Endothelial cell of umbilical vein (primary cell): Measurements from ENCODE around the gene MRTFA. TPM values are rescaled to one million over a fixed set of nuclear protein-coding genes. Genes with fewer than 3 reads are reported as not detected.

Source experiments
- BruUV-seq: library from RNA; stranded (reverse); fragments of 400-500 nt; replicated peaks from 2 replicates; lab custom pipeline; 2021; lab: Mats Ljungman, UMichigan
- CTCF ChIA-PET: fragments of 300-600, 350-600 bp; sonication (Branson Sonifier 250); formaldehyde crosslinking; loops from one replicate; lab custom pipeline; 2021; ENCODE audit warnings: antibody characterized with exemption, inconsistent platforms; lab: Charles Lee
- POLR2A ChIA-PET: fragments of 300-600, 350-600 bp; sonication (Branson Sonifier 250); formaldehyde crosslinking; loops from one replicate; lab custom pipeline; 2021; ENCODE audit warnings: antibody characterized with exemption, inconsistent platforms; lab: Charles Lee
- DNase-seq: peaks from one replicate; pipeline ENCODE4 v3.0.0-alpha.2; 2011; ENCODE audit warnings: low read depth, low spot score
- FAIRE-seq: peaks from 2 replicates; lab custom pipeline; 2011; peaks lifted over from hg19 to GRCh38; lab: Jason Lieb, UNC
- H2AFZ ChIP-seq: 2 replicates; pipeline ENCODE4 v1.6.0; 2012; ENCODE audit warnings: low read depth, low read length, control low read depth, inconsistent platforms
- H3K27ac ChIP-seq: 2 replicates; pipeline ENCODE4 v1.5.1; 2011; ENCODE audit warnings: low read depth, mild to moderate bottlenecking, control low read depth, low read length, moderate library complexity; ENCODE audit not compliant: insufficient read depth
- H3K27me3 ChIP-seq, 2 experiments: 2 replicates each; pipeline versions ENCODE4 v1.6.0 to v1.6.1; 2011; ENCODE audit warnings: low read length in 2 of 2, mixed read lengths in 1 of 2; ENCODE audit not compliant: control insufficient read depth in 2 of 2, insufficient read depth in 2 of 2
- H3K36me3 ChIP-seq, 2 experiments: 2 replicates in 1 of 2; 3 replicates in 1 of 2; pipeline ENCODE4 v1.5.1; 2011; ENCODE audit warnings: low read length in 2 of 2, mild to moderate bottlenecking in 1 of 2, moderate library complexity in 1 of 2; ENCODE audit not compliant: control insufficient read depth in 2 of 2, insufficient read depth in 2 of 2; ENCODE audit errors: extremely low read depth in 1 of 2
- H3K4me1 ChIP-seq: 3 replicates; pipeline ENCODE4 v1.5.1; 2011; ENCODE audit warnings: mild to moderate bottlenecking, low read length; ENCODE audit not compliant: control insufficient read depth, insufficient read depth; ENCODE audit errors: extremely low read depth
- H3K4me2 ChIP-seq: 2 replicates; pipeline ENCODE4 v1.6.1; 2011; ENCODE audit warnings: low read length, control low read depth, mixed read lengths; ENCODE audit not compliant: insufficient read depth
- H3K4me3 ChIP-seq, 3 experiments: fragments of 200-600 bp in 1 of 3; sonication (generic), shearing (Covaris generic) in 1 of 3; replicated peaks in 1 of 3; 2 replicates each; pipeline ENCODE4 v1.5.1; 2011 to 2016; ENCODE audit warnings: control low read depth in 3 of 3, low read length in 3 of 3, mild to moderate bottlenecking in 2 of 3, inconsistent platforms in 1 of 3, low read depth in 1 of 3, moderate library complexity in 1 of 3; ENCODE audit not compliant: insufficient read depth in 1 of 3
- H3K79me2 ChIP-seq: 2 replicates; pipeline ENCODE4 v1.6.0; 2012; ENCODE audit warnings: low read length, inconsistent platforms; ENCODE audit not compliant: control insufficient read depth, insufficient read depth
- H3K9ac ChIP-seq: replicated peaks from 2 replicates; pipeline ENCODE3; 2011; ENCODE audit warnings: low read length, control low read depth; ENCODE audit not compliant: insufficient read depth; ENCODE audit errors: extremely low read depth
- H3K9me1 ChIP-seq: replicated peaks from 3 replicates; pipeline ENCODE4 v1.6.0; 2011; ENCODE audit warnings: mild to moderate bottlenecking, low read length; ENCODE audit not compliant: control insufficient read depth, insufficient read depth; ENCODE audit errors: extremely low read depth
- H3K9me3 ChIP-seq: replicated peaks from 2 replicates; pipeline ENCODE4 v1.5.1; 2012; ENCODE audit warnings: low read length, inconsistent platforms; ENCODE audit not compliant: control insufficient read depth, insufficient read depth
- H4K20me1 ChIP-seq: replicated peaks from 2 replicates; pipeline ENCODE3; 2011; ENCODE audit warnings: mild to moderate bottlenecking, low read length; ENCODE audit not compliant: control insufficient read depth, insufficient read depth; ENCODE audit errors: extremely low read depth
- CTCF ChIP-seq, 2 donors: IDR thresholded peaks; 1 replicate in 1 of 2; 2 replicates in 1 of 2; pipeline ENCODE4 v1.5.1; 2011; ENCODE audit warnings: low read length in 2 of 2, mild to moderate bottlenecking in 2 of 2, moderate library complexity in 2 of 2, control low read depth in 1 of 2, inconsistent platforms in 1 of 2, low read depth in 1 of 2; ENCODE audit not compliant: insufficient read depth in 1 of 2; ENCODE audit errors: extremely low read depth in 1 of 2
- EZH2 ChIP-seq: IDR thresholded peaks from 2 replicates; pipeline ENCODE4 v1.6.1; 2012; ENCODE audit warnings: borderline replicate concordance, low read depth, mild to moderate bottlenecking, moderate library complexity, low read length, inconsistent platforms; ENCODE audit not compliant: severe bottlenecking
- FOS ChIP-seq: IDR thresholded peaks from 2 replicates; pipeline ENCODE4 v1.6.1; 2011; ENCODE audit warnings: mild to moderate bottlenecking, low read length, moderate library complexity, borderline replicate concordance; ENCODE audit not compliant: insufficient read depth
- GATA2 ChIP-seq: IDR thresholded peaks from 2 replicates; pipeline ENCODE4 v1.7.0; 2011; ENCODE audit warnings: low read depth, mild to moderate bottlenecking, moderate library complexity, mixed read lengths, low read length; ENCODE audit not compliant: insufficient read length, insufficient read depth
- JUN ChIP-seq: IDR thresholded peaks from 2 replicates; pipeline ENCODE4 v1.6.1; 2011; ENCODE audit warnings: borderline replicate concordance, low read depth; ENCODE audit not compliant: insufficient read length, insufficient read depth
- MYC ChIP-seq: IDR thresholded peaks from one replicate; pipeline ENCODE4 v1.6.1; 2011; ENCODE audit warnings: mild to moderate bottlenecking, low read depth, low read length
- POLR2A ChIP-seq: IDR thresholded peaks from 2 replicates; pipeline ENCODE4 v1.6.1; 2012; ENCODE audit warnings: low read depth, mild to moderate bottlenecking, control low read depth, low read length
- POLR2AphosphoS5 ChIP-seq: IDR thresholded peaks from 2 replicates; pipeline ENCODE4 v1.6.1; 2012; ENCODE audit warnings: low read depth, mild to moderate bottlenecking, control low read depth, low read length, moderate library complexity; ENCODE audit not compliant: insufficient read depth
- dilution Hi-C: fragments of 300-500 bp; cut with MboI; formaldehyde crosslinking; loops from one replicate; pipeline ENCODE4 v1.15.0; 2019; ENCODE audit warnings: low sequenced_read_pairs; ENCODE audit not compliant: extremely low pct_ligation_motif_present
- intact Hi-C: fragments of 100-400 bp; cut with micrococcal nuclease; formaldehyde crosslinking; loops from one replicate; pipeline ENCODE4 v1.10.0; 2022
- polyA plus RNA-seq, 4 experiments: library from polyadenylated mRNA; depleted of rRNA in 3 of 4; stranded (reverse) in 3 of 4; unstranded in 1 of 4; fragments of >200 nt; gene quantifications; 2 replicates each; pipeline versions ENCODE4 v1.2.1 to v1.2.3, GENCODE V29; 2011 to 2012; ENCODE audit warnings: missing spikeins in 1 of 4
- total RNA-seq: library from RNA; stranded (reverse); gene quantifications from 2 replicates; pipeline ENCODE4 v1.2.3, GENCODE V29; 2021
- TF ChIP-seq, protein P1 (sequence below): IDR thresholded peaks from 2 replicates; pipeline ENCODE4 v1.6.1; 2011; ENCODE audit not compliant: insufficient read depth, insufficient read length

Gene MRTFA
- total and polyA plus RNA-seq, 2 donors (not counting 3 experiments of a cell fraction or from before 2014, with no cell fraction given) = 13.6 to 44.1 TPM

- H2AFZ ChIP-seq = no peak overlapping the region
- no peaks in the 10 kb centered on the region for H3K9me1 ChIP-seq
- H3K4me1 ChIP-seq = no peaks in the 10 kb centered on the region
- POLR2A ChIA-PET = no interaction called here
- H4K20me1 ChIP-seq = no peaks in the 10 kb centered on the region
- TF ChIP-seq MYC (no peak), POLR2AphosphoS5 (no peak), CTCF (IDR thresholded peaks at IDR 0.05; ENCODE audit: extremely low read depth in 1 of 2, insufficient read depth in 1 of 2, low read depth in 1 of 2, low read length in 2 of 2) (no peak)
- TF ChIP-seq, protein P1, sequence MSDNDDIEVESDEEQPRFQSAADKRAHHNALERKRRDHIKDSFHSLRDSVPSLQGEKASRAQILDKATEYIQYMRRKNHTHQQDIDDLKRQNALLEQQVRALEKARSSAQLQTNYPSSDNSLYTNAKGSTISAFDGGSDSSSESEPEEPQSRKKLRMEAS = no peak
- dilution Hi-C loops (no loop called here), intact Hi-C loops (no loop called here)
- no peaks in the 10 kb centered on the region for H3K27me3 ChIP-seq
- H3K79me2 ChIP-seq = no peaks in the 10 kb centered on the region
- CTCF ChIA-PET = no interaction called here
- H3K9me3 ChIP-seq = no peaks in the 10 kb centered on the region
- no TSS peak for BruUV-seq
- no peak overlapping the region for H3K9ac ChIP-seq
- no peak overlapping the region for H3K4me3 ChIP-seq
- no peak for DNase-seq
- no peaks in the 10 kb centered on the region for H3K36me3 ChIP-seq
- FAIRE-seq = no peak
- H3K4me2 ChIP-seq = no peak overlapping the region
- no peak overlapping the region for H3K27ac ChIP-seq
Observed at GRCh38 chr22:40518840-40519239, 117.7 kb downstream of the MRTFA start.

DNA sequence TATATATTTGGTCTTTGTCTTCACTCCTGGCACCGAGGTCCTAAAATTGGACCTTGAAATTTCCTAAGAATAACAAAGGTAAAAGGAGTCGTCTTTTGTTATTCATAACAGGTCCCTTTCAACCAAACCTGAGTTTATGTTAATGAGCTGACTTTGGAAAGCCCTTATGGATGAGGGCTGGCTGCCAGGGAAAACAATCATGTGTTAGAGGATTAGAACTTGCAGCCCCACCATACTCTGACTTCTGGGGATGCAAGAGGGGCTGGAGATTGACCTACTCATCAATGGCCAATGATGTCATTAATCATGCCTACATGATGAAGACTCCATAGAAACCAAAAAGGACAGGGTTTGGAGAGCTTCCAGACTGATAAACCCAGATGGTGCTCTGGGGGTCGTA lies 118.9 kb downstream of the MRTFA start:
- no peaks in the 10 kb centered on the region for H3K9me3 ChIP-seq
- DNase-seq (no peak), FAIRE-seq (no peak)
- H3K4me2 ChIP-seq = no peak overlapping the region
- H2AFZ ChIP-seq = no peak overlapping the region
- no peaks in the 10 kb centered on the region for H3K4me1 ChIP-seq
- TF ChIP-seq MYC (no peak), GATA2 (no peak), FOS (no peak), EZH2 (no peak), CTCF (IDR thresholded peaks at IDR 0.05; ENCODE audit: extremely low read depth in 1 of 2, insufficient read depth in 1 of 2, low read depth in 1 of 2, low read length in 2 of 2) (no peak), POLR2A (no peak), JUN (no peak), POLR2AphosphoS5 (no peak)
- TF ChIP-seq, protein P1 = no peak
- no peak overlapping the region for H3K27ac ChIP-seq
- no peak overlapping the region for H3K9ac ChIP-seq
- dilution Hi-C loops = no loop called here
- H3K27me3 ChIP-seq = no peaks in the 10 kb centered on the region
- H3K9me1 ChIP-seq = no peaks in the 10 kb centered on the region
- ChIA-PET POLR2A (no interaction called here), CTCF (interaction anchor here (1.2 kb wide), 1 partner anchor 16 kb away, joined by 3 read pairs; no protein-coding TSS in a partner anchor)
- no peaks in the 10 kb centered on the region for H3K36me3 ChIP-seq
- no peak overlapping the region for H3K4me3 ChIP-seq
- intact Hi-C loops = no loop called here
- H4K20me1 ChIP-seq = no peaks in the 10 kb centered on the region
- H3K79me2 ChIP-seq = no peaks in the 10 kb centered on the region
- no TSS peak for BruUV-seq
